Tibial nerve (tissue), 4 donors: ENCODE data around the gene PERM1.
A peak's percentile ranks its signal among the peaks of the same experiment; 100 is the strongest.

Source experiments
- CTCF ChIP-seq, 5 experiments: fragments of 200-600 bp in 3 of 5; fragments of 450-650 bp in 2 of 5; sonication (generic) in 3 of 5; IDR thresholded peaks; one replicate each; pipeline ENCODE4 v1.5.1; 2016 to 2019; ENCODE audit warnings: antibody characterized with exemption in 5 of 5, mild to moderate bottlenecking in 3 of 5, moderate library complexity in 2 of 5
- EP300 ChIP-seq, 2 donors: sonication (generic); formaldehyde crosslinking; IDR thresholded peaks; one replicate each; pipeline ENCODE4 v1.6.1; 2017; ENCODE audit warnings: antibody characterized with exemption in 2 of 2, mild to moderate bottlenecking in 1 of 2
- POLR2A ChIP-seq, 2 donors: fragments of 450-650 bp; IDR thresholded peaks; one replicate each; pipeline ENCODE4 v1.6.1; 2017; ENCODE audit warnings: antibody characterized with exemption in 2 of 2, mild to moderate bottlenecking in 2 of 2, moderate library complexity in 2 of 2

DNA sequence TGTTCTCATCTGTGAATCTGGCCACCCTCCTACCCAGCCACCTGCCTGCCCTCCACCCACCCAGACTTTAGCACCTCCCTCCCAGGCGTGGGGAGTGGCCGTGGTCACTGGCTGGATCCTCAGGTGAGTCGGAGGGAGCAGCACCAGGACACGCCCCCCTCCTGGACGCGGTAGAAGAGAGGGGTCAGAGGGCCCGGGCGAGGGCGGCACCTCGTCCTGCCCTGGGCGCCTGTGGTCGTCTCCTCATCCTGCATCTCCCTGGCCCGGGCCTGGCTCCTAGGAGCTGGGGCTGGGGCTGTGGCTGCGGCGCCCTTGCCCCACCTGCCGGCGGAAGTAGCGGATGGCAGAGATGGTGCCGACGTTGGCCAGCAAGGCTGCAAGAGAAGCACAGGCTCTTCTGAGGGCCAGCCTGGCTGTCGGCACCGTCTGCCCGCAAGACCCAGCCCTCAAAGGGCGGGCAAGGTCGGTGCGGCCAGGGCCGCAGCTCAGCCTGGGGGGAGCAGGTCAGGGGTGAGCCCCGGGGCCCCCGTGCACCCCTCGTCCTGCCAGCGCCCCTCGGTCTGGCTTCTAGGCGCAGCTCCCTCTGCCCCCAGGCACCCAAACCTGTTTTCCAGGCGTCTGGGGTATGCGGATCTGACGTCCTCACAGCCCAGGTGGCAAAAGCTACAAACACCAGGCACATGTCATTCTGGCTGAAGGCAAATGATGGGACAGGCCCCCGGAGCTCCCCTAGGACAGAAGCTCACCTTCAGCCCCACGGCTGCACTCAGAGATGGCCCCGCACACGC, 5.8 kb downstream of the PERM1 start:
- TF ChIP-seq CTCF (IDR thresholded peaks at IDR 0.05): peak; percentile 37 to 61 (median 53)
- TF ChIP-seq EP300 (IDR thresholded peaks at IDR 0.05): no peak
- no peak for TF ChIP-seq POLR2A (IDR thresholded peaks at IDR 0.05)
